ENCODE data around the gene ADAT3.
A peak's percentile ranks its signal among the peaks of the same experiment; 100 is the strongest.

ADAT3 gene

DNA sequence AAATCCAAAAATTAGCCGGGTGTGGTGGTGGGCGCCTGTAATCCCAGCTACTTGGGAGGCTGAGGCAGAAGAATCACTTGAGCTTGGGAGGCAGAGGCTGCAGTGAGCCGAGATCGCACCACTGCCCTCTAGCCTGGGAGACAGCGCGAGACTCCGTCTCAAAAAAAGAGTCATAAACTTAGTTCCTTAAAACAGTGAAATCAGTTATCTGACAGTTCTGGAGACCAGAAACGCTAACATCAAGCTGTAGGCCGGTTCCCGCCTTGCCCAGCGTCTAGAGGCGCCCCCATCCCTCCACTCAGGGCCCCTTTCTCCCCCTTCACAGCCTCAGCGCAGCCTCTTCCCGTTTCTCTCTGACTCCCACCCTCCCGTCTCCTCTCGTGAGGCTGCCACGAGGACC, 11.9 kb downstream of the ADAT3 start:
- no peak for DNase-seq

GRCh38 chr19:1917926-1918325, 12.7 kb downstream of the ADAT3 start:
- DNase-seq, result no peak

DNA sequence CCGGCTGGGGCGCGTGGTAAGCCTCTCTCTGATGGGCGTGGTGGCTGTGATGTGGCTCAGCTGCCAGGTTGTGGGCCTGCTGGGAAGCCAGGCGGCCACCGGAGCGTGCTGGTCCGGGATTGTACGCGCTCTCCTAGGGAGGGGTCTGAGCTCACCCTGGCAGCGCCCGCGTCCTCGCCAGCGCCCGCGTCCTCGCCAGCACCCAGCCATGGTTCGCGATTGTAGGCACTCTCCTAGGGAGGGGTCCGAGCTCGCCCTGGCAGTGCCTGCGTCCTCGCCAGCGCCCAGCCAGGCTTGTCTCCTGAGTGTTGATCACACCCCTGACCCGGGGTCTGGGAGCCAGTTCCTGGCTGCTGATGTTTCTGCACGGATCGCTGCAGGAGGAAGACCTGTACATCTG, 13.8 kb downstream of the ADAT3 start:
- DNase-seq, result no peak

DNA sequence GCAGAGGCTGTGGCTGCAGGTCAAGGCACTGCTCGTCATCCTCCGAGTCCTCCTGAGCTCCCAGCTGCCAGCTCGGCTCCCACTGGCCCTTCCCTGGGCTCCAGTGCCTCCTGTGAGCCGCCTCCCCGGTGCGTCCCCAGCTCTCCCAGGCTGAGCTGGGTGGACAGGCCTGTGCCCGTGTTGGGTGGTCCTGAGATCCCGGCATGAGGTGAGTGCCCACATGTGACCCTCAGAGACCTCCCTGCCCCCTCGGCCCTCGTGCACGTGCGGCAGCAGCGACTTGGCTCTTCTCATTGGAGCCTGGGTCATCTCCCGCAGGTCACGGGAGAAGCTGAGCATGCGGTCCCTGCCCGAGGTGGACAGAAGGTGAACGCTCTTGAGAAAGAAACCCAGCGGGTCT, 15.4 kb downstream of the ADAT3 start:
- no peak for DNase-seq

GRCh38 chr19:1921326-1921725, 16.1 kb downstream of the ADAT3 start:
- no peak for DNase-seq

GRCh38 chr19:1921825-1922224, 16.6 kb downstream of the ADAT3 start:
- DNase-seq, result no peak

GRCh38 chr19:1922803-1923202, 17.6 kb downstream of the ADAT3 start:
- DNase-seq, result no peak

DNA sequence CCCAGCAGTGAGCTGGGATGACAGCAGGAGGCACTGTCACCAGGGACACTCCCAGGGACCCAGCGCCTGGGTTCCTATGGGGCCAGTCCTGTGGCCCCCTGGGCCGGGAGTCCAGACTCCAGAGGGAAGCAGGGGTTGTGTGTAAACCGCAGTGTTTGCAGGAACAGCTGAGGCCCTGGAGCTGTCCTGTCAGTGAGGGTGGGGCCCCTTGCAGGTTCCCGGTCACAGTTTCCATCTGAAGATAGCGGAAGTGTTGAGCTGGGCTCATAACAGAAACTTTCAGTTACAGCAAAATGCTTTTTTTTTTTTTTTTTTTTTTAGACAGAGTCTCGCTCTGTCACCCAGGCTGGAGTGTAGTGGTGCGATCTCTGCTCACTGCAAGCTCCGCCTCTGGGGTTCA, 18.1 kb downstream of the ADAT3 start:
- DNase-seq, result no peak

GRCh38 chr19:1924320-1924961, 19.2 kb downstream of the ADAT3 start:
- no peak for DNase-seq

- DNase-seq, result no peak
These were observed 20.3 kb downstream of the ADAT3 start for GRCh38 chr19:1925544-1925943.

DNA sequence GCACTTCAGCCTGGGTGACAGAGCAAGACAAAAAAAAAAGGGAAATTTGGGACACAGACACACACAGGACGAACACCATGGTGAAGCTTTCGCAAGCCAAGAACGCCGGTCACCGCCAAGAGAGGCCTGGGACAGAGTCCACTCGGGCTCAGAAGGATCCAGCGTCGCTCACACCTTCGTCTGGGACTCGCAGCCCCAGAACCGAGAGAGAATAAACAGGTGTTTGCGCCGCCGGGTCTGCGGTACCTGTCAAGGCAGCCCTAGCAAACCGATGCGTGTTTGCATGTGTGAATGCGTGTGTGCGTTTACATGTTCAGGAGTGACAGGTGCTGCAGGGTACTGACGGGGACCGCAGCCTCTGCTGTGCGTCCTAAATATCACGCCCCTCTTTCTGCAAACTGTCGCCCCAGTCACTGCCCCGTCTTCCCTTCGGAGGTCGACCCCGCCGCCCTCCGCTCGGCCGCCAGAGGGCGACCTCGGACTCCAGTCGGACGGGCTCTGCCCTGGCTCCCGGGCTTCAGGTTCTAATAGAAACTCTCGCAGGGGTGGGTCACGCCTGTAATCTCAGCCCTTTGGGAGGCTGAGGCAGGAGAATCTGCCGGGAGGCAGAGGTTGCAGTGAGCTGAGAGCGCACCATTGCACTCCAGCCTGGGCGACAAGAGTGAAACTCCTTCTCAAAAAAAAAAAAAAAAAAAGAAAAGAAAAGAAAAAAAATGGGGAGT, 24.0 kb downstream of the ADAT3 start:
- DNase-seq, result peak; percentile 56 to 88

GRCh38 chr19:1931445-1931844, 26.2 kb downstream of the ADAT3 start:
- no peak for DNase-seq

GRCh38 chr19:1932395-1932794, 27.2 kb downstream of the ADAT3 start:
- DNase-seq, result no peak

- no peak for DNase-seq
These were observed 28.0 kb downstream of the ADAT3 start for GRCh38 chr19:1933244-1933643.

- DNase-seq, result no peak
These were observed 28.7 kb downstream of the ADAT3 start for GRCh38 chr19:1933942-1934341.

- DNase-seq, result peak in 1 of 2 experiments; percentile 24
These were observed 30.4 kb downstream of the ADAT3 start for GRCh38 chr19:1935484-1936208.

GRCh38 chr19:1936430-1936829, 31.2 kb downstream of the ADAT3 start:
- DNase-seq, result no peak

GRCh38 chr19:1936916-1937610, 31.9 kb downstream of the ADAT3 start:
- no peak for DNase-seq

DNA sequence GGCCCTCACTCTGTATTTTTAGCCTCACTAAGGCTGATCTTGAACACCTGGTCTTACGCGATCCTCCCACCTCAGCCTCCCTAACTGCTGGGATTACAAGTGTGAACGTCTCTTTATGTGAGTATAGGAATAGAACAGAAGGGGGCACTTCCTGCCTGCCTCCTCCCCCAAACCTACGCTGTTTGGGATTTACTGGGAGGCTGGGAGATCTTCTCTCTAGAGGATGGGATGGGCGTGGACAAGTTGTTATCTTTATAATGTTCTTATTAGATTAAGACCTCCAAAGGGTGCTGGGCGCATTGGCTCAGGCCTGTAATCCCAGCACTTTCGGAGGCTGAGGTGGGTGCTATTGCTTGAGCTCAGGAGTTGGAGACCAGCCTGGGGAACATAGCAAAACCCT, 32.9 kb downstream of the ADAT3 start:
- DNase-seq, result no peak

DNA sequence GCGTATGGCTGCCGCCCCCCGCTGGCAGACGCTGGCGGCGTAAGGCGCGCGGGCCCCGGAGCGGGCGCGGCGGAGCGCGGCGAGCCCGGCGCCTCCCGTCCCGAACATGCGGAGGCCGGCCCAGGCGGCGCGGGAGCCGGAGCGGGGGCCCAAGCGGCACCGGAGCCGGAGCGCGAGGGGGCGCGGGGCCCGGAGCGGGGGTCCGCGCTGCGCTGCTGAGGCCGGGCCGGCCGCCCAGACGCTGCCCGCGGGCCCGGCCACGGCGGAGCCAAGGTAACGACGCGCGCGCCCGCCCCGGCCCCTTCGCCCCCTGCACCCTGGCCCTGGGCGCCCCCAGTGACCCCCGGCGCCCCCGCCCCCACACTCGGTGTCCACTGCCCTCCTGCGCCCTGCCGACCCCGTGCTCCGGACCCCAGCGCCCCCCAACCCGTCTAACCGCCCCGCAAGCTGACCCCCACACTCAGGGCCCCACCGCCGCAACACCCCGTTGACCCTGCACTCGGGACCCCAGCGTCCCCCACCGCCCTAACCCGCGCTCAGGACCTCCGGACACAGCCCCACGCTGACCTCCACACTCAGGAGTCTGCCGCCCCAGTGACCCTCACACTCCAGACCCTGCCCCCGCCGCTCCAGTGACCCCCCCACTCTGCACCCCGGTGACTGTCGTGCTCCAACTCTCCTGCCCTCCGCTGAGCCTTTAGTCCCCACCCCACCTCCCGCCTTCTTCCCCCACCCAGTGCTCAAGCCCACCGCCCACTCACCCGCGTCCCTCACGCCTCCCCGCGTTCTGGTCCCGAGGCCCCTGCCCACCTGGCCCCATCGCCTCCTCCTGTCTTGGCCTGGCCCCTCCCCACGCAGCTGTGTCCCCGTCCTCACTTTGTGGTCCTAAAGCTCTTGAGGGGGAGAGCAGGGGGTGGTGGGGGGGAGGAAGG, 36.2 kb downstream of the ADAT3 start, which contains the start of gene CSNK1G2:
Gene CSNK1G2 (plus strand): TSS at position 27 of the 932 bp plus-strand sequence. CDS start 28,601 bp downstream, outside the sequence.
- DNase-seq, result no peak

GRCh38 chr19:1942078-1942933, 37.1 kb downstream of the ADAT3 start:
- DNase-seq, result peak in 1 of 2 experiments; percentile 48

Data from NCI-H446 (cell line).